Measurements from ENCODE around the gene ATG10.

ATG10 gene

DNA sequence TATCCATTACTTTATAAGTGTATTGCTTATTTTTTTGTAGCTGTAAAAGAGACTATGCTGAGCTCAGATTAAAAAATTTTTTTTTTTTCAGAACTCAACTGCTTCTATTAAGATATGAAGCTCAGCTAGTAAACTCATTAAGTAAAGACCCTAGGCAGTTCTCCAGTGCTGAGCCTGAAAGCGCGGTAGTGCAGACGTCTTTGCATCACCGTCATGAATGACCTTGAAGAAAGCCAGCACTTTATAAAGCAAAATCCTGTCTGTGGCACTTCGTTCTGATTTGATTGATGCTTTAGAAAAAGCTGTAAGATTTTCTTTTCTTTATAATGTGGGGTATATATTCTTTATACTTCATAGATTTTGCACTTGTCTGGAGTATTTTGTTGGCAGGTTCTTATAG, 105.7 kb downstream of the ATG10 start:
- POLR2A ChIA-PET, result interaction anchor here (0.7 kb wide), 1 partner anchor 8 kb away, joined by 3 read pairs; no protein-coding TSS in a partner anchor
- CTCF ChIA-PET, result interaction anchor here (1.0 kb wide), 1 partner anchor 147 kb away, joined by 3 read pairs; no protein-coding TSS in a partner anchor

GRCh38 chr5:82091617-82092016, 119.8 kb downstream of the ATG10 start:
- no peak overlapping the region for H3K4me3 ChIP-seq (ENCODE audit: low read depth, low read length)

More for the DNA sequence above, 105.7 kb downstream of the ATG10 start:
- TF ChIP-seq, protein P1, sequence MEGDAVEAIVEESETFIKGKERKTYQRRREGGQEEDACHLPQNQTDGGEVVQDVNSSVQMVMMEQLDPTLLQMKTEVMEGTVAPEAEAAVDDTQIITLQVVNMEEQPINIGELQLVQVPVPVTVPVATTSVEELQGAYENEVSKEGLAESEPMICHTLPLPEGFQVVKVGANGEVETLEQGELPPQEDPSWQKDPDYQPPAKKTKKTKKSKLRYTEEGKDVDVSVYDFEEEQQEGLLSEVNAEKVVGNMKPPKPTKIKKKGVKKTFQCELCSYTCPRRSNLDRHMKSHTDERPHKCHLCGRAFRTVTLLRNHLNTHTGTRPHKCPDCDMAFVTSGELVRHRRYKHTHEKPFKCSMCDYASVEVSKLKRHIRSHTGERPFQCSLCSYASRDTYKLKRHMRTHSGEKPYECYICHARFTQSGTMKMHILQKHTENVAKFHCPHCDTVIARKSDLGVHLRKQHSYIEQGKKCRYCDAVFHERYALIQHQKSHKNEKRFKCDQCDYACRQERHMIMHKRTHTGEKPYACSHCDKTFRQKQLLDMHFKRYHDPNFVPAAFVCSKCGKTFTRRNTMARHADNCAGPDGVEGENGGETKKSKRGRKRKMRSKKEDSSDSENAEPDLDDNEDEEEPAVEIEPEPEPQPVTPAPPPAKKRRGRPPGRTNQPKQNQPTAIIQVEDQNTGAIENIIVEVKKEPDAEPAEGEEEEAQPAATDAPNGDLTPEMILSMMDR (IDR thresholded peaks at IDR 0.05; ENCODE audit: insufficient read depth, low read length, missing control alignments), result no peak
- H3K4me3 ChIP-seq (ENCODE audit: low read depth, low read length), result no peak overlapping the region
- DNase-seq (ENCODE audit: low read depth, low spot score), result no peak

GRCh38 chr5:82095536-82095935, 123.7 kb downstream of the ATG10 start:
- H3K4me3 ChIP-seq (ENCODE audit: low read depth, low read length), result no peak overlapping the region
- DNase-seq (ENCODE audit: low read depth, low spot score), result no peak
- CTCF ChIA-PET, result no interaction called here
- TF ChIP-seq, protein P1 (IDR thresholded peaks at IDR 0.05; ENCODE audit: insufficient read depth, low read length, missing control alignments), result no peak
- POLR2A ChIA-PET, result no interaction called here

More at GRCh38 chr5:82091617-82092016, 119.8 kb downstream of the ATG10 start:
- TF ChIP-seq, protein P1 (IDR thresholded peaks at IDR 0.05; ENCODE audit: insufficient read depth, low read length, missing control alignments), result no peak
- CTCF ChIA-PET, result no interaction called here
- POLR2A ChIA-PET, result no interaction called here
- DNase-seq (ENCODE audit: low read depth, low spot score), result no peak

GRCh38 chr5:82096249-82096648, 124.4 kb downstream of the ATG10 start:
- no peak overlapping the region for H3K4me3 ChIP-seq (ENCODE audit: low read depth, low read length)
- POLR2A ChIA-PET, result no interaction called here
- TF ChIP-seq, protein P1 (IDR thresholded peaks at IDR 0.05; ENCODE audit: insufficient read depth, low read length, missing control alignments), result no peak
- DNase-seq (ENCODE audit: low read depth, low spot score), result no peak
- CTCF ChIA-PET, result no interaction called here

GRCh38 chr5:82100303-82101077, 128.7 kb downstream of the ATG10 start:
- no peak for DNase-seq (ENCODE audit: low read depth, low spot score)
- POLR2A ChIA-PET, result no interaction called here

GRCh38 chr5:82104872-82105271, 133.0 kb downstream of the ATG10 start:
- TF ChIP-seq, protein P1 (IDR thresholded peaks at IDR 0.05; ENCODE audit: insufficient read depth, low read length, missing control alignments), result no peak
- no peak overlapping the region for H3K4me3 ChIP-seq (ENCODE audit: low read depth, low read length)
- ChIA-PET CTCF (no interaction called here), POLR2A (no interaction called here)
- DNase-seq (ENCODE audit: low read depth, low spot score), result no peak

More at GRCh38 chr5:82100303-82101077, 128.7 kb downstream of the ATG10 start:
- TF ChIP-seq, protein P1 (IDR thresholded peaks at IDR 0.05; ENCODE audit: insufficient read depth, low read length, missing control alignments), result no peak
- CTCF ChIA-PET, result no interaction called here
- H3K4me3 ChIP-seq (ENCODE audit: low read depth, low read length), result no peak overlapping the region
